GM18861 (cell line): Measurements from ENCODE around the gene DNAJB8.

ENCODE experiments used
- ATAC-seq: cut with Tn5 transposase; IDR thresholded peaks from one replicate; pipeline ENCODE4 v1.9.1; 2021; ENCODE audit not compliant: unreplicated experiment

DNAJB8 gene

GRCh38 chr3:128494367-128494650 lies 27.6 kb upstream of the DNAJB8 start:
- ATAC-seq = no peak

- no peak for ATAC-seq
Measured at GRCh38 chr3:128493570-128494366, 27.1 kb upstream of the DNAJB8 start.

- no peak for ATAC-seq
Measured at GRCh38 chr3:128492671-128493569, 26.2 kb upstream of the DNAJB8 start, which contains the start of gene GATA2. TSS of gene GATA2 (minus strand) at chr3:128493201. CDS start at chr3:128487031, 6,170 bp downstream.

GRCh38 chr3:128491941-128492670 lies 25.4 kb upstream of the DNAJB8 start:
- no peak for ATAC-seq

GRCh38 chr3:128491691-128491940 lies 24.9 kb upstream of the DNAJB8 start:
- ATAC-seq = no peak

GRCh38 chr3:128490915-128491690 lies 24.4 kb upstream of the DNAJB8 start:
- ATAC-seq = no peak

- no peak for ATAC-seq
Measured at GRCh38 chr3:128490650-128490914, 23.9 kb upstream of the DNAJB8 start.

GRCh38 chr3:128489927-128490649 lies 23.4 kb upstream of the DNAJB8 start:
- ATAC-seq = no peak

- no peak for ATAC-seq
Measured at GRCh38 chr3:128489674-128489926, 22.9 kb upstream of the DNAJB8 start.

GRCh38 chr3:128488991-128489673 lies 22.4 kb upstream of the DNAJB8 start:
- ATAC-seq = no peak

- no peak for ATAC-seq
Measured at GRCh38 chr3:128488636-128488990, 21.9 kb upstream of the DNAJB8 start.

- ATAC-seq = no peak
Measured at GRCh38 chr3:128487813-128488635, 21.3 kb upstream of the DNAJB8 start.

- ATAC-seq = no peak
Measured at GRCh38 chr3:128487538-128487812, 20.8 kb upstream of the DNAJB8 start.

- ATAC-seq = no peak
Measured at GRCh38 chr3:128486681-128487537, 20.2 kb upstream of the DNAJB8 start.

GRCh38 chr3:128486205-128486628 lies 19.5 kb upstream of the DNAJB8 start:
- no peak for ATAC-seq

- no peak for ATAC-seq
Measured at GRCh38 chr3:128485282-128486204, 18.9 kb upstream of the DNAJB8 start.

GRCh38 chr3:128484404-128485281 lies 18.0 kb upstream of the DNAJB8 start:
- ATAC-seq = no peak
